ELF-1 (cell line): Measurements from ENCODE around the gene LRRC30.
A peak's percentile ranks its signal among the peaks of the same experiment; 100 is the strongest.
"Not testable (repeated sequence)": the region's sequence is repeated elsewhere in the genome, so short reads cannot be mapped to it uniquely, and the experiment has no call there.

Source experiments
- DNase-seq: peaks from one replicate; pipeline ENCODE4 v3.0.0-alpha.2; 2016; ENCODE audit warnings: low read depth, low spot score

The LRRC30 gene

GRCh38 chr18:7230626-7231349 is at the start of gene LRRC30:
LRRC30 (plus strand) TSS chr18:7231089; CDS start chr18:7231139, 50 bp downstream.
- DNase-seq: no peak

DNA sequence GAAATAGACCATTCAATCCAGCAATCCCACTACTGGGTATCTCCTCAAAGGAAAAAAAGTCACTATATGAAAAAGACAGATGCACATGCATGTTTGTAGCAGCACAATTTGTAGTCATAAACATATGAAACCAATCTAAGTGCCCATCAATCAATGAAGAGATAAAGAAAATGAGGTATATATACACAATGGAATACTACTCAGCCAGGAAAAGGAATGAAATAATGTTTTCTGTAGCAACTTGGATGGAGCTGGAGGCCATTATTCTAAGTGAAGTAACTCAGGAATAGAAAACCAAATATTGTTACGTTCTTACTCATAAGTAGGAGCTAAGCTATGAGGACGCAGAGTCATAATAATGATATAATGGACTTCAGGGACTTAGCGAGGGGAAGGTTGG is 45.2 kb upstream of the LRRC30 start:
- no peak for DNase-seq

- DNase-seq: no peak
Observed at GRCh38 chr18:7190547-7191156, 40.2 kb upstream of the LRRC30 start.

DNA sequence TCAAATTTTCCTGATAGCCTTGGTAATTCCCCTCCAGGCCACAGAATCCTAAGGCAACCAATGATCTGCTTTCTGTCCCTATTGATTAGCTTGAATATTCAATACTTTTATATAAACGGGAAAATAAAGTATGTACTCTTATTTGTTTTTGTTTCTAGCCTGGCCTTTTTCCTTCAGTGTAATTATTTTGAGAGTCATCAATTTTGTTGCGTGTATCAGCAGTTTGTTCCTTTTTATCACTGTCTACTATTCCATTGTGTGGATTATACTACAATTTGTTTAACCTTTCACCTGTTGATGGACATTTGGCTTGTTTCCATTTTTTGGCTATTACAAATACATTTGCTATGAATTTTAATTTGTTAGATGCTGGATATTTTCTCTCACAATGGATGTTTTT is 39.2 kb upstream of the LRRC30 start:
- no peak for DNase-seq

DNA sequence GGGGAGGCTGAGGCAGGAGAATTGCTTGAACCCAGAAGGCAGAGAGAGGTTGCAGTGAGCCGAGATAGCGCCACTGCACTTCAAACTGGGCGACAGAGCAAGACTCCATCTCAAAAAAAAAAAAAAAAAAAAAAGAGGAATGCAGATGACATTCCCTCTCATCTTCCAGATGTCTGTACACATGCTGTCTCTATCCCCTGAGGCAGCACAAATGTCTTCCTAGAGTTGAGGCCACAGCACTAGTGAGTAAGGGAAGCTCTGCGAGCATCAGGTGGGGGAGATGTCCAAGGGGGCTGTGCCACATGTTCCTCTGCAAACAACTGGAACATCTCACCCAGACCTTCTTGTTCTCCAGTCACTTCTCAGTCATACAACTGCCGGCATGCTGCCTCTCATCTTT is 35.6 kb upstream of the LRRC30 start:
- no peak for DNase-seq

DNA sequence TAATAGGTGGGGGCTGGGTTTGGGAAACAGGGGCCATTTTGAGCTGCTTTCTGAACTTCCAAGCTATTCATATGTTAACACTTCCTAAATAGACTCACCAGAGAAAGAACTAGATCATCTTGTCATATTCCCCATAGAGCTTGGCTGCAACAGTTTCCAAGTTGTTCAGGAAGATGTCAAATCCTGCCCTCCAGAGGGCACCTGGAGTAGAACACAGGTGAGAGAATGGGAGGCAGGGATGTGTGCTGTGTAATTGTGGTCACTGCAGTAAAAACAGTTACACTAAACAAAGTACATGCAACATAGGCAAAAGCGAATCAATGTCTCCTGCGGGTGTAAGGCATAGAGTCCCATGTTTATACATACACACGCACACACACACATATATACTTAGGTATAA is 34.5 kb upstream of the LRRC30 start:
- no peak for DNase-seq

DNA sequence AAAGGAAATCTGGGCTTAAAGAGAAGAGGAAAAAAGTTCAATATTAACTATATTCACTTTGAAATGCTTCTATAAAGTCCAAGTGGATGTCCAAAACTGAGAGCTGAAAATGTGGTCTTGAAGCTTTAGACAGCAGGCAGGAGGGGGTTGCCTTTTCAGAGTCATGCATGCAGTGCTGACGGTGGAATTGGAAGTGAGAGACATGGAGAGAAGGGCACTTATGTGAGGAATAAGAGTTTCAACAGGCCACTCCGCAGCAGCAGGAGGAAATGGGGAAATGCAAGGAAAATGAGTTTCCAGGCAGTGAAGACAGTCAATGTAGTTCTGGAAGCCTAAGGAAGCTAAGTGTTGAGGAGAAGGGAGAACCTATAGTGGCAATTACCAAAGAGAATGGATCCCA is 33.0 kb upstream of the LRRC30 start:
- no peak for DNase-seq

DNA sequence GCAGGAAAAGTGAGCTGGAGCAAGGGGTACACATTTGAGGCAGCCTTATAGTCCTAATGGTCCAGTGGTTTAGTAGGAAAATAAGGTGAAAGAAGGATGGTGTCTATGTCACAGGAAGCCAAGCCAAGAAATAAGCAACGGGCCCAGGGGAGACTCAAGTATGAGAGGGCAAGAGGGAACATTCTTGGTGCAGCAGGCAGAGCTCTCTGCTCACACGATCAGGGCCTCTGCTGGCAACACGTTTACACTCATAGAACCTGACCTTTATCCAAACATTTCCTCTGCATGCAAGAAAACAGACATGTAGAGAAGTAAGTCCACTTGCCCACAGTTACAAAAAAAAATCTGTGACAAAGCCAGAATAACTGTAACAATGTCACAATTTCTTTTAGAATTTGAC is 32.6 kb upstream of the LRRC30 start:
- DNase-seq: no peak

GRCh38 chr18:7201096-7201495 is 29.8 kb upstream of the LRRC30 start:
- DNase-seq: peak; percentile 28

DNA sequence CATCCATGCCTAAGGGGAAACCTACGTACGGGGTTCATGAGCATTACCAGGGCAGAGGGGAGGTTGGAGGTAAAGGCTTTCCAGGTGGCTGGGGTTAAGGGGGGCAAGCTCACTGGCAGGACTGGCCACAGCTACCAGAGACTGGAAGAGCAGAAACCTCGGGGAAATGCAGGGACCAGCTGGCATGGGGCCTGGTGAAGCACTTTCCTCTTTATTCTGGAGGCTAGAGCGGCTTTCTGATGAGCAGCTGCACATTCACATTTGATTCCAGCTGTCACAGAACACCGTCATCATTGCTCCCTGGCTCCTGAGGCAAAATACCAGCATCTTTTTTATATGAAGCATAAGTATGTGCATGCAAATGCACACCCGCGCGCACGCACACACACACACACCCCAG is 28.7 kb upstream of the LRRC30 start:
- DNase-seq: no peak

GRCh38 chr18:7203601-7204000 is 27.3 kb upstream of the LRRC30 start:
- DNase-seq: not testable (repeated sequence)

- DNase-seq: no peak
Observed at GRCh38 chr18:7205346-7205745, 25.5 kb upstream of the LRRC30 start.

GRCh38 chr18:7206217-7206616 is 24.7 kb upstream of the LRRC30 start:
- no peak for DNase-seq

GRCh38 chr18:7207366-7207915 is 23.4 kb upstream of the LRRC30 start:
- peak; percentile 57 for DNase-seq

DNA sequence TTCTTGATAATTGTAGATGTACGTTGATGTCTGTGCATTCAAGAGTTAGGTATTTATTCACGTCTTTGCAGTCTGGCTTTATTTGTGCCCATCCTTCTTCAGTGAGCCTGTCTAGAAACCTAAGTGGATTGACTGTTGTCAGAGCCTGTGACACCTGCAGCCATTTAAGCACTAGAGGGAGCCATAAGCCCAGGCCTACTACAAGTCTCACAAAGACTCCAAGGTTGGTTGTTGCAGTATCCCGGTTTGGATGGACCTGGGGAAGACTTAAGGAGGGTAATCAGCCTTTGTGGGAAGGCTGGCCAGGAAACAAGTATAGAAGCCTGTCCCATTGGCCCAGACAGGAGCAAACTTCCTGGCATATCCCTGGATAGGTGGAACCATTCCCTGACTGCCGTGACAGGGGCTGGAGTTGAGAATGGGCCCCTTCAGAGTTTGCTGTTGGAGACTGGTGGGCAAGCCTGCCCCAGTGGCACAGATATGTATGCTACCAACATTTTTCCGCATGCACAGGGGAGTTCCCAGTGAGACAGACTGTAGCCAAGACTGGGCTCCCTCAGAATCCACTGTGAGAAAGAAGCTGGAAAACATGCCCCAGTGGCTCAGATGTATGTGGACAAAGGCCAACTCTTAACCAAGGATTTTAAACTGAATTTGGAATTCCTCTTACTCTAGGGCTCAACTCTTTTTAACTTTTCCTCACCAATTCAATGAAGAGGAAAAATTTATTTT is 9.3 kb upstream of the LRRC30 start:
- DNase-seq: peak; percentile 87

GRCh38 chr18:7224198-7224597 is 6.7 kb upstream of the LRRC30 start:
- no peak for DNase-seq

GRCh38 chr18:7232218-7232617 is 1.3 kb downstream of the LRRC30 start:
- DNase-seq: no peak

- no peak for DNase-seq
Observed at GRCh38 chr18:7233134-7233810, 2.4 kb downstream of the LRRC30 start.

DNA sequence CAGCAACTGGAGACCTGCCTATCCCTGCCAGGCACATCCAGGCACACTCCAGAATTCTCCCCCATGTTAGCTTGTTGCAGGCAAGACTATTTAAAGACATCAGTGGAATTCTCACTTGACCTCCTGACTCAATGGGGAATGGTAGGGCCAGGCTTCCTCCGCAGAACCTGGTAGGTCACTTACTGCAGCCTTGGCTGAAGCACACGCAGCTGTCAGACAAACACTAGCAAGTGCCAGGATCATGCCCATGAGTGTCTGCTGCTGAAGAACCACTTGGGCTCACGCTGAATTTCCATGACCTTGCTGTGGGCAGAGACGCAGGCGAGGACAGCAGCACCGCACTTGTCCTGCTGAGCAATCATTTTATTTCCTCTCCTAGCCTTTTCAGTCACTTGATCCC is 3.2 kb downstream of the LRRC30 start:
- no peak for DNase-seq

DNA sequence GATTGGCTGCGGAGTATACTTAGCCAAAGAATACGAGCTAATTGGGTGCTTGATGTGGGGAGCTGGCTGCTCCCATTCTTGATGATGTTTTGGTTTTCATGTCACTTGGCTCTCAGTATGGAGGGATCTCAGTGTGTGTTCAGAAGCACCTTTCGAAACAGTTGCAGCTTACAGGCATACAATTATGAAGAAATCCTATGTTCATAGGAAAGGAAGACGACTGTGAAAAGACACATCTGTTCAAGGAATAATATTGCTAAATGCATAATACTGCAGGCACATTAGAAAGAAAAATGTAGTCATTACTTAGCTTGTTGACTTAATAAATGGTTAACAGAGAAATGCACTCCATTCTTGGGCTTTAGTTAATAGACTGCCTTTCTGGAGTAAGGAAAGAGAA is 4.1 kb downstream of the LRRC30 start:
- no peak for DNase-seq

DNA sequence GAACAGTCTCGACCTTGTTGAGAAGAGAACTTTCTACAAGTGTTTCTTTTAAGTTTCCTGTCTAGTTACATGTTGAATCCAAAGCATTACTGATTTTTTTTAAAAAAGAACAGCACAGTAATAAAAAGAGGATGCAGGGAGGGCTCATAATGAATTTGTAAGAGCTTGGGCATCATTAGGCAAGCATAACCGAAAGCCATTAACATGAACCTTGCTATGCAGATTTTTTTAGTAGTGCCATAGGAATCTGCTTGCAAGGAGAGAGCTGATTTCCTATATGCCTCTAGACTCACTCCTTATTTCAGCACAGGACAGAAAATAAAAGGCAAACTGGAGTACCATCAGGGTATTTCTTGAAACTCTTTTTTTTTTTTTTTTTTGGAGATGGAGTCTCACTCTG is 5.2 kb downstream of the LRRC30 start:
- DNase-seq: no peak

DNA sequence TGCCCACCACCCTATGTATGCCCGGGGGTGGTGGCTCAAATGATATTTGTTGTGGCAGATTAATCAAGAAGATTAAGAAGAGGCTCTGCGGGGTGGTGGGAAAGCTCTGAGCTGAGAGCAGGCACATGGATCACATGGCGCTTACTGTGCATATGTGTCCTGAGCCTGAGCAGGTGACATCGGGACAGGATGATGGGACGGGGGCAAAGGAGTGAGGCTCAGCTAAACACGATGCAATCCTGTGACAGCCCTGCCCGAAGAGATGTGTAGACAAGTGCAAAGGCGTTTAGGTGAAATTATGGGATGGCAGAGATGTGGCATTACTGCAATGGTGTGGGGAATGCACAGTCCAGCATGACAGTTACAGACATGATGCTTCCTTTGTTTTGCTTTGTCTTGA is 6.0 kb downstream of the LRRC30 start:
- DNase-seq: no peak
